NCI-H345 treated with DMSO at 0.1 percent for 48 hours (cell line): ENCODE measurements around the gene ETS1.

Experiments
- DNase-seq: peaks from one replicate; lab custom pipeline; 2025; ENCODE audit not compliant: unreplicated experiment; lab: John Stamatoyannopoulos, UW

Gene ETS1

GRCh38 chr11:128619007-128619406, 31.6 kb upstream of the ETS1 start:
- DNase-seq = no peak

GRCh38 chr11:128618603-128619002, 31.2 kb upstream of the ETS1 start:
- DNase-seq = no peak

GRCh38 chr11:128616161-128616560, 28.8 kb upstream of the ETS1 start:
- no peak for DNase-seq

GRCh38 chr11:128615612-128616011, 28.3 kb upstream of the ETS1 start:
- no peak for DNase-seq

- DNase-seq = no peak
These were observed 27.7 kb upstream of the ETS1 start for GRCh38 chr11:128615076-128615475.

GRCh38 chr11:128614026-128614425, 26.7 kb upstream of the ETS1 start:
- peak; percentile 17 for DNase-seq

- DNase-seq = no peak
These were observed 26.1 kb upstream of the ETS1 start for GRCh38 chr11:128613300-128613995.

GRCh38 chr11:128610721-128611617, 23.6 kb upstream of the ETS1 start:
- no peak for DNase-seq

- DNase-seq = no peak
These were observed 22.4 kb upstream of the ETS1 start for GRCh38 chr11:128609785-128610184.

GRCh38 chr11:128608746-128609407, 21.5 kb upstream of the ETS1 start:
- DNase-seq = no peak

GRCh38 chr11:128607819-128608218, 20.5 kb upstream of the ETS1 start:
- no peak for DNase-seq

- DNase-seq = no peak
These were observed 17.4 kb upstream of the ETS1 start for GRCh38 chr11:128604723-128605122.

- no peak for DNase-seq
These were observed 16.5 kb upstream of the ETS1 start for GRCh38 chr11:128603752-128604414.

- DNase-seq = no peak
These were observed 15.8 kb upstream of the ETS1 start for GRCh38 chr11:128603003-128603696.

GRCh38 chr11:128599729-128600128, 12.4 kb upstream of the ETS1 start:
- no peak for DNase-seq

GRCh38 chr11:128598506-128599150, 11.3 kb upstream of the ETS1 start:
- no peak for DNase-seq

- DNase-seq = no peak
These were observed 10.7 kb upstream of the ETS1 start for GRCh38 chr11:128598096-128598495.

- no peak for DNase-seq
These were observed 9.9 kb upstream of the ETS1 start for GRCh38 chr11:128597209-128597608.

- DNase-seq = no peak
These were observed 8.9 kb upstream of the ETS1 start for GRCh38 chr11:128596250-128596649.

GRCh38 chr11:128595775-128596174, 8.4 kb upstream of the ETS1 start:
- DNase-seq = no peak
